Activated T-cell treated with anti-CD3 and anti-CD28 coated beads, Interleukin-2, amount 50 U/mL, for 72 hours (primary cell): Measurements from ENCODE around the gene SMOC2. TPM values are rescaled to one million over a fixed set of nuclear protein-coding genes. Genes with fewer than 3 reads are reported as not detected.

Source experiments
- ATAC-seq, 2 donors: fragments of 150-1000 bp; cut with Tn5 transposase; replicated peaks in 1 of 2; 2 replicates each; pipeline ENCODE4 v1.10.0; 2021; ENCODE audit warnings: moderate library complexity in 2 of 2, mild to moderate bottlenecking in 1 of 2
- DNase-seq, 2 donors: peaks; one replicate each; pipeline ENCODE4 v3.0.0; 2021 to 2022; ENCODE audit warnings: mixed read lengths in 1 of 2
- H3K27ac Mint-ChIP-seq: one replicate; pipeline ENCODE4 v1.8.0; 2022; ENCODE audit warnings: mild to moderate bottlenecking, moderate library complexity, mixed read lengths
- H3K27me3 Mint-ChIP-seq: one replicate; pipeline ENCODE4 v1.8.0; 2022; ENCODE audit warnings: low read depth, mixed read lengths
- H3K36me3 Mint-ChIP-seq, 2 donors: one replicate each; pipeline ENCODE4 v1.8.0; 2022; ENCODE audit warnings: mixed read lengths in 2 of 2, mild to moderate bottlenecking in 1 of 2; ENCODE audit not compliant: insufficient read depth in 2 of 2
- H3K4me1 Mint-ChIP-seq: one replicate; pipeline ENCODE4 v1.8.0; 2022; ENCODE audit warnings: low read depth, mixed read lengths
- H3K4me3 Mint-ChIP-seq, 2 donors: one replicate each; pipeline ENCODE4 v1.8.0; 2022; ENCODE audit warnings: mild to moderate bottlenecking in 2 of 2, mixed read lengths in 2 of 2, moderate library complexity in 2 of 2
- H3K9me3 Mint-ChIP-seq, 2 donors: one replicate each; pipeline ENCODE4 v1.8.0; 2022; ENCODE audit warnings: mixed read lengths in 2 of 2
- total RNA-seq, 2 donors: library from RNA; stranded (reverse); gene quantifications; one replicate each; pipeline ENCODE4 v1.2.3, GENCODE V29; 2022

Gene SMOC2
- total RNA-seq, 2 donors from 2014 or later = not detected

DNA sequence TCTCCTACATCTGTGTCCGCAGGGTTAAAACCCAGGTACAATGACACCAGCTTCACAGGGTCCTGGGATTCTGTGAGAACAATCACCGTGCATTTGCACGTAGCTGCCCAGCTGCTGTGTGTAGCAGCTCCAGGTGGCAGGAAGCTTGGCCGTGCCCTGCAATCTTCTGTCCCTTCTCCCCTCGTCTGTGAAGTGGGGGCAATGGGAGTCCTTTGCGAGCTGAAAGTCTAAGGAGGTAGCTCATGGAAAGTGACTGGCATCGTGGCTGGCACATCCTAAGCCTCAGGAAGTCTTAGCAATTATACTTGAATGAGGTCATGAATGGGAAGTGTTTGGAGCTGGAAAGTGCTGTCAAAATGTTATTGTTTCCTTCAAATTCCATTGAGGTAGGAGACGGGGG, 137.1 kb downstream of the SMOC2 start:
- H3K4me3 Mint-ChIP-seq = no peak overlapping the region
- no peak for ATAC-seq
- no peak overlapping the region for H3K27ac Mint-ChIP-seq

DNA sequence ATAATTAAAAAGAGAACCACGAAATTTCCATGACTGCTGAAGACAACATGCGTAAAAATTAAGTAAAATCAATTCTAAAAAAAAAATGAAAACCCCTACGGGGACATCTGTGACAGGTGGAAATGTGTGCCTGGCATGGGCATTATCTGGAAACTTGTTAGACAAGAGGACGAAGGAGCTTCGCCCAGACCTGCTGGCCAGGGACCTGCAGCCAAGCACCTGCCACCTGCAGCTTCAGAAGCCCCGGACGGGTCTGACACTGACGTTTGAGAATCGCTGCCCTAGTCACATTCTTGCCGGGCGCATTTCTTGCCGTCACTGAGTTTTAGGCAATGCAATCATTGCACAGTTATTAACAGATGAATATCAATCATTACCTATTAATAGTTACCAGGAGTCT, 140.3 kb downstream of the SMOC2 start:
- H3K9me3 Mint-ChIP-seq = no peaks in the 10 kb centered on the region
- no peaks in the 10 kb centered on the region for H3K27me3 Mint-ChIP-seq
- no peaks in the 10 kb centered on the region for H3K36me3 Mint-ChIP-seq
- DNase-seq = no peak
- H3K4me1 Mint-ChIP-seq = no peaks in the 10 kb centered on the region
- no peak for ATAC-seq
- H3K4me3 Mint-ChIP-seq = no peak overlapping the region
- H3K27ac Mint-ChIP-seq = no peak overlapping the region

More for the DNA sequence above, 137.1 kb downstream of the SMOC2 start:
- DNase-seq = no peak
- Mint-ChIP-seq H3K4me1 (no peaks in the 10 kb centered on the region), H3K9me3 (no peaks in the 10 kb centered on the region), H3K27me3 (no peaks in the 10 kb centered on the region), H3K36me3 (no peaks in the 10 kb centered on the region)

DNA sequence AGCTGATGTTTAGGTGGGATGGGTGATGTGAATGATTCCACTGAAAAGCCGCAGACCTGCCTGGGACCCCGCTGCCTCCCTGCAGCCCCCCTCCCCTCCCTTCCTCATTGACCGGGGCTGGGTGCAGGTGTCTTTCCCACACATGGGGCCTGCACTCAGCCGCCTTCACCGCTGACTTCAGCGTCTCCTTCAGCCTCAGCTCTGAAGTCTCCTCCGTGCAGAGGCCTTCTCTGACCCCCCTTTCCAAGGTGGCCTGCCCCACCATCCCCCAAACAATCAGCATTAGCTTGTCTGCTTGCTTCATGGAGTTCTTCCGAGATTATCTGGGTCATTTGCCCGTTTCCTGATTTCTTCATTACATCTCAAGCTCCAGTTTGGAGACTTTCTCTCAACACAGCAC, 140.7 kb downstream of the SMOC2 start:
- no peaks in the 10 kb centered on the region for H3K4me1 Mint-ChIP-seq
- H3K36me3 Mint-ChIP-seq = no peaks in the 10 kb centered on the region
- H3K4me3 Mint-ChIP-seq = no peak overlapping the region
- no peaks in the 10 kb centered on the region for H3K27me3 Mint-ChIP-seq
- ATAC-seq = no peak
- H3K9me3 Mint-ChIP-seq = no peaks in the 10 kb centered on the region
- H3K27ac Mint-ChIP-seq = no peak overlapping the region
- DNase-seq = no peak

GRCh38 chr6:168582571-168582981, 141.6 kb downstream of the SMOC2 start:
- Mint-ChIP-seq H3K27ac (no peak overlapping the region), H3K27me3 (peaks cover 6% of the 10 kb centered on the region), H3K4me3 (no peak overlapping the region), H3K9me3 (no peaks in the 10 kb centered on the region), H3K4me1 (no peaks in the 10 kb centered on the region), H3K36me3 (no peaks in the 10 kb centered on the region)
- ATAC-seq = no peak
- DNase-seq = no peak

DNA sequence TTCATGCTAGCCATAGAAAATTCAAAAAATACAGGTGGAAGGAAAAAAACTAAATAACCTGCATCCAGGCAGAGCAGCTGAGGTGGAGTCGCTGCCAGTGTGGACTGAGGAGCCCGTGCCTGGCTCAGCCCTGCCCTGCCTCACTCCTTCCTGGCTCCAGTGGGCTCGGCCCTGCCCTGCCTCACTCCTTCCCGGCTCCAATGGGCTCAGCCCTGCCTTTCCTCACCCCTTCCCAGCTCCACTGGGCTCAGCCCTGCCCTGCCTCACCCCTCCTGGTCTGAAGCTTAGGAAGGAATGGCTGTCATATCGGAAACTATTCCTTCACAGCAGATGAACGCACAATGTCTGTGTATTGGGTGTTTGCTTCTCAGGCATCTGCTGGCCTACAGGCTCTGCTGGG, 142.1 kb downstream of the SMOC2 start:
- ATAC-seq (no peak), DNase-seq (no peak)
- no peaks in the 10 kb centered on the region for H3K9me3 Mint-ChIP-seq
- H3K4me3 Mint-ChIP-seq = no peak overlapping the region
- H3K36me3 Mint-ChIP-seq = no peaks in the 10 kb centered on the region
- H3K4me1 Mint-ChIP-seq = no peaks in the 10 kb centered on the region
- no peak overlapping the region for H3K27ac Mint-ChIP-seq
- peaks cover 6% of the 10 kb centered on the region for H3K27me3 Mint-ChIP-seq

- Mint-ChIP-seq H3K27me3 (peaks cover 6% of the 10 kb centered on the region), H3K9me3 (no peaks in the 10 kb centered on the region), H3K4me3 (no peak overlapping the region), H3K4me1 (no peaks in the 10 kb centered on the region), H3K27ac (no peak overlapping the region), H3K36me3 (no peaks in the 10 kb centered on the region)
- DNase-seq (no peak), ATAC-seq (no peak)
Observed at GRCh38 chr6:168583821-168584220, 142.8 kb downstream of the SMOC2 start.

DNA sequence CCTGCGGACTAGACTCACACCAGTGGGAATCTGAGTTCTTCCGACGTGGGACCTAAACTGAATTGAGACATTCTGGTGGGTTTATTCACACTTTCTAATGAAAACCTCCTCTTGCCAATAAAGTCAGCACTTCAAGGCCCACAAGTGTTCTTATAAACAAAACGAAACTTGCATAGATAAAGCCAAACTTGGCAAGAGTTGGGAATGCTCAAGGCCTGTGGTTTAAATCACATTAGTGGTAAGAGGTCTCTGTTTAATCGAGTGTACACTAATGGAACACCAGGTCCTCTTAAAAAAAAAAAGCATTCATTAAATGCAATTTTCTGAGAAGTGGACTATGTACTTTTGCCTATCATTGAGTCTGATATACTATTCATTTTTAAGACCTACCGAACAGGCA, 143.3 kb downstream of the SMOC2 start:
- no peak for DNase-seq
- no peaks in the 10 kb centered on the region for H3K4me1 Mint-ChIP-seq
- peaks cover 6% of the 10 kb centered on the region for H3K27me3 Mint-ChIP-seq
- H3K27ac Mint-ChIP-seq = no peak overlapping the region
- no peak for ATAC-seq
- H3K4me3 Mint-ChIP-seq = no peak overlapping the region
- no peaks in the 10 kb centered on the region for H3K36me3 Mint-ChIP-seq
- no peaks in the 10 kb centered on the region for H3K9me3 Mint-ChIP-seq

GRCh38 chr6:168584671-168585070, 143.7 kb downstream of the SMOC2 start:
- no peaks in the 10 kb centered on the region for H3K9me3 Mint-ChIP-seq
- no peak for DNase-seq
- no peaks in the 10 kb centered on the region for H3K4me1 Mint-ChIP-seq
- ATAC-seq = no peak
- H3K36me3 Mint-ChIP-seq = no peaks in the 10 kb centered on the region
- H3K4me3 Mint-ChIP-seq = no peak overlapping the region
- H3K27me3 Mint-ChIP-seq = peaks cover 6% of the 10 kb centered on the region
- H3K27ac Mint-ChIP-seq = no peak overlapping the region

DNA sequence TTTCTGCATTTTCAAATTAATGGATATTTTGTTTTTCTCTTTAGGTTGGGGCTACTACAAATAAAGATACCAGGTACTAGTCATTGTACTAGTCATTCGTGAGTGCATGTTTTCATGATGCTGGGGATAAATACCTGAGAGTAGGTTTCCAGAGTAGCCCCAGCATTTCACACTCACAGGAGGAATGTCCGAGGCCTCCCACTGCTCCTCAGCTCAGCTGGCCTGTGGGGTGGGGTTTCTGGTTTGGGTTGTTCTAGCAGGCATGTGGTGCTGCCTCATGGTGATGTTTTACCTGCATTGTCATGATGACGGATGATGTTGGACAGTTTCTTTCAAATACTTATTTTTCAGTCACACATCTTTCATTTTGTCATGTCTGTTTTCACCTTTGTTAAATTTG, 144.5 kb downstream of the SMOC2 start:
- no peaks in the 10 kb centered on the region for H3K9me3 Mint-ChIP-seq
- peaks cover 6% of the 10 kb centered on the region for H3K27me3 Mint-ChIP-seq
- no peak for ATAC-seq
- H3K4me1 Mint-ChIP-seq = no peaks in the 10 kb centered on the region
- H3K27ac Mint-ChIP-seq = no peak overlapping the region
- DNase-seq = no peak
- no peak overlapping the region for H3K4me3 Mint-ChIP-seq
- no peaks in the 10 kb centered on the region for H3K36me3 Mint-ChIP-seq

DNA sequence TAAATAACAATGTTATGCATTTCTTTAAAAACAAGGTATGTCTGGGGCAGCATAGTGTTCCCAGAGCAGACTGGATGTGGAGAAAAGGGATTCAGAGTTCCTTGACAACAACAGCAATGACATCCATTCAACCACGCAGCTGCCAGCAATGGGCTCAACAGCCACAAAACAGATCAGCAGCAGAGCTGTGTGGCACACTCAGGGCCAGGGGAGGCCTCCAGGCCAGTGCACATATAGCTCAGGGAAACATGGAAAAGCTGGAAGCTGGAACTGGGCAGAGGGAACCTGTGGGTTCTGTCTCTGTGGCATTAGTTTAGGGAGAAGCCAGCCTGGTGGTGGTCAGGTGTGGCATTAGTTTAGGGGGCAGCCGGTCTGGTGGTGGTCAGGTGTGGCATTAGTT, 148.3 kb downstream of the SMOC2 start:
- Mint-ChIP-seq H3K4me3 (no peak overlapping the region), H3K4me1 (no peaks in the 10 kb centered on the region), H3K36me3 (no peaks in the 10 kb centered on the region), H3K9me3 (no peaks in the 10 kb centered on the region), H3K27me3 (peaks cover 6% of the 10 kb centered on the region), H3K27ac (no peak overlapping the region)
- no peak for DNase-seq
- no peak for ATAC-seq

DNA sequence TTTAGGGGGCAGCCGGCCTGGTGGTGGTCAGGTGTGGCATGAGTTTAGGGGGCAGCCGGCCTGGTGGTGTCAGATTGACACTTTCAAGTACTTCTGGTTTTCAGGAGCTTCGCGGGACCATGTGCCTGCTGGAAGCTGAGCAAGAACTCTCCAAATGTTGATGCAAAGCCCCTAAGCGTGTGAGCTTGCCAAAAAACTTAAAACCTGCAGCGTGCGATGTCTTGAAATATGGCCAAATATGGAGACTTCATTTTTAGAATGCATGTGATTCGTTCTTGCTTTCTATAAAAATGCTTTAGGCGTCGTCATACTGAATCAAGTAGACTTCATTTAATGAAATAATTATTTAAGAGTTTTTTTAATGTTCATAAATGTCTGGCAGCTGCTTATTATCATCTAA, 149.4 kb downstream of the SMOC2 start:
- H3K9me3 Mint-ChIP-seq = no peaks in the 10 kb centered on the region
- no peak overlapping the region for H3K4me3 Mint-ChIP-seq
- H3K27ac Mint-ChIP-seq = no peak overlapping the region
- ATAC-seq = no peak
- H3K36me3 Mint-ChIP-seq = no peaks in the 10 kb centered on the region
- H3K4me1 Mint-ChIP-seq = no peaks in the 10 kb centered on the region
- H3K27me3 Mint-ChIP-seq = peaks cover 6% of the 10 kb centered on the region
- DNase-seq = no peak

DNA sequence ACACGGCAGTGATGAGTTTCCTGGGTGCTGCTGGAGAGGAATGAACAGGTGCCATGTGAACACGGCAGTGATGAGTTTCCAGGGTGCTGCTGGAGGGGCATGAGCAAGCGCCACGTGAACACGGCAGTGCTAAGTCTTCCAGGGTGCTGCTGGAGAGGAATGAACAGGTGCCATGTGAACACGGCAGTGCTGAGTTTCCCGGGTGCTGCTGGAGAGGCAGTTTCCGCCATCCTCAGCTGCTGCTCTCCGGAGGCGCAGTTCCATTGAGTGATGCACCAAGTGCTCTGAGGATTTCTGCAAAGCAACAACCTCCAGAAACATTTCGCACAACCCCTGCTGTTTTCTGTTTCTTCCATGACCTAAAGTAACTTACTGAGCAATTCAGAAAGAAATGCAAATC, 155.4 kb downstream of the SMOC2 start:
- Mint-ChIP-seq H3K27me3 (no peaks in the 10 kb centered on the region), H3K27ac (no peak overlapping the region), H3K4me1 (no peaks in the 10 kb centered on the region), H3K4me3 (no peak overlapping the region), H3K36me3 (peaks cover 0 to 2% of the 10 kb centered on the region in 2 donors), H3K9me3 (peaks cover 6 to 8% of the 10 kb centered on the region in 2 donors)
- ATAC-seq (no peak), DNase-seq (no peak)

GRCh38 chr6:168597471-168597875, 156.5 kb downstream of the SMOC2 start:
- ATAC-seq = no peak
- Mint-ChIP-seq H3K9me3 (peaks cover 6 to 8% of the 10 kb centered on the region in 2 donors), H3K36me3 (peaks cover 0 to 2% of the 10 kb centered on the region in 2 donors), H3K27ac (no peak overlapping the region), H3K27me3 (no peaks in the 10 kb centered on the region), H3K4me3 (no peak overlapping the region), H3K4me1 (no peaks in the 10 kb centered on the region)
- no peak for DNase-seq

GRCh38 chr6:168598251-168599117, 157.5 kb downstream of the SMOC2 start:
- Mint-ChIP-seq H3K27ac (no peak overlapping the region), H3K9me3 (peaks cover 6 to 8% of the 10 kb centered on the region in 2 donors), H3K4me3 (no peak overlapping the region), H3K27me3 (no peaks in the 10 kb centered on the region), H3K4me1 (no peaks in the 10 kb centered on the region), H3K36me3 (peaks cover 0 to 2% of the 10 kb centered on the region in 2 donors)
- DNase-seq = no peak
- no peak for ATAC-seq
